H9 (cell line): ENCODE measurements around the gene RPP30. TPM values are rescaled to one million over a fixed set of nuclear protein-coding genes. Genes with fewer than 3 reads are reported as not detected.

Source experiments
- DNase-seq: peaks from one replicate; pipeline ENCODE4 v3.0.0-alpha.2; 2017
- H2AFZ ChIP-seq: one replicate; pipeline ENCODE4 v1.6.1; 2013; ENCODE audit warnings: mild to moderate bottlenecking, low read length, control low read depth, moderate library complexity
- H2AK5ac ChIP-seq: 2 replicates; pipeline ENCODE4 v1.6.1; 2013; ENCODE audit warnings: low read length, control low read depth, mixed read lengths; ENCODE audit not compliant: insufficient read length
- H2BK120ac ChIP-seq: one replicate; pipeline ENCODE4 v1.6.1; 2013; ENCODE audit warnings: low read depth, mild to moderate bottlenecking, low read length, control low read depth, inconsistent platforms; ENCODE audit not compliant: poor library complexity, severe bottlenecking
- H2BK12ac ChIP-seq: 2 replicates; pipeline ENCODE4 v1.6.1; 2013; ENCODE audit warnings: low read length, control low read depth, mixed read lengths, low read depth; ENCODE audit not compliant: insufficient read length
- H2BK15ac ChIP-seq: 2 replicates; pipeline ENCODE4 v1.6.1; 2013; ENCODE audit warnings: low read depth, low read length, control low read depth
- H2BK20ac ChIP-seq: one replicate; pipeline ENCODE4 v1.6.1; 2013; ENCODE audit warnings: low read depth, mild to moderate bottlenecking, low read length, control low read depth, inconsistent platforms; ENCODE audit not compliant: poor library complexity, severe bottlenecking
- H2BK5ac ChIP-seq: 2 replicates; pipeline ENCODE4 v1.6.1; 2013; ENCODE audit warnings: low read length, control low read depth, mixed read lengths; ENCODE audit not compliant: insufficient read length
- H3K14ac ChIP-seq: 2 replicates; pipeline ENCODE4 v1.6.1; 2013; ENCODE audit warnings: low read length, control low read depth; ENCODE audit not compliant: insufficient read depth
- H3K18ac ChIP-seq: 2 replicates; pipeline ENCODE4 v1.6.1; 2013; ENCODE audit warnings: low read depth, mild to moderate bottlenecking, mixed read lengths, low read length, control low read depth; ENCODE audit not compliant: insufficient read length
- H3K23ac ChIP-seq: 2 replicates; pipeline ENCODE4 v1.6.1; 2013; ENCODE audit warnings: low read length, control low read depth, mixed read lengths, low read depth; ENCODE audit not compliant: insufficient read length
- H3K23me2 ChIP-seq: 2 replicates; pipeline ENCODE4 v1.6.1; 2013; ENCODE audit warnings: low read depth, mild to moderate bottlenecking, mixed read lengths, low read length, control low read depth; ENCODE audit not compliant: insufficient read length, poor library complexity, severe bottlenecking
- H3K27ac ChIP-seq: 2 replicates; pipeline ENCODE4 v1.5.1; 2013; ENCODE audit warnings: low read length, control low read depth, mixed read lengths, low read depth; ENCODE audit not compliant: insufficient read length
- H3K27me3 ChIP-seq: 2 replicates; pipeline ENCODE4 v1.6.1; 2013; ENCODE audit warnings: low read length, control low read depth, inconsistent platforms; ENCODE audit not compliant: insufficient read depth
- H3K4ac ChIP-seq: 2 replicates; pipeline ENCODE4 v1.6.1; 2013; ENCODE audit warnings: low read depth, mild to moderate bottlenecking, control low read depth, inconsistent platforms, low read length, moderate library complexity
- H3K4me1 ChIP-seq: 2 replicates; pipeline ENCODE4 v1.6.1; 2013; ENCODE audit warnings: low read length, control low read depth, inconsistent platforms; ENCODE audit not compliant: insufficient read depth
- H3K4me2 ChIP-seq: 2 replicates; pipeline ENCODE4 v1.6.1; 2013; ENCODE audit warnings: low read length, control low read depth, mixed read lengths; ENCODE audit not compliant: insufficient read length, insufficient read depth
- H3K56ac ChIP-seq: 2 replicates; pipeline ENCODE4 v1.6.1; 2013; ENCODE audit warnings: low read depth, mild to moderate bottlenecking, mixed read lengths, low read length, control low read depth; ENCODE audit not compliant: insufficient read length
- H3K79me1 ChIP-seq: 2 replicates; pipeline ENCODE4 v1.6.1; 2013; ENCODE audit warnings: low read depth, mild to moderate bottlenecking, moderate library complexity, low read length, control low read depth, inconsistent platforms; ENCODE audit not compliant: insufficient read depth, poor library complexity, severe bottlenecking
- H3K79me2 ChIP-seq: 2 replicates; pipeline ENCODE4 v1.6.1; 2013; ENCODE audit warnings: low read length, control low read depth, inconsistent platforms; ENCODE audit not compliant: insufficient read depth
- H3K9ac ChIP-seq: 2 replicates; pipeline ENCODE4 v1.6.1; 2013; ENCODE audit warnings: low read length, control low read depth, mixed read lengths; ENCODE audit not compliant: insufficient read length; ENCODE audit errors: extremely low read depth
- H3K9me3 ChIP-seq: one replicate; pipeline ENCODE4 v1.6.1; 2013; ENCODE audit warnings: low read depth, low read length, inconsistent platforms; ENCODE audit not compliant: control insufficient read depth
- H3T11ph ChIP-seq: one replicate; pipeline ENCODE4 v1.6.1; 2013; ENCODE audit warnings: mild to moderate bottlenecking, low read length, control low read depth, inconsistent platforms
- H4K20me1 ChIP-seq: one replicate; pipeline ENCODE4 v1.6.1; 2013; ENCODE audit not compliant: control insufficient read depth, insufficient read length, insufficient read depth
- H4K5ac ChIP-seq: 2 replicates; pipeline ENCODE4 v1.6.1; 2013; ENCODE audit warnings: low read depth, mild to moderate bottlenecking, mixed read lengths, low read length, control low read depth; ENCODE audit not compliant: insufficient read length
- H4K8ac ChIP-seq: replicated peaks from 2 replicates; pipeline ENCODE4 v1.6.1; 2013; ENCODE audit warnings: low read length, control low read depth, mixed read lengths, low read depth; ENCODE audit not compliant: insufficient read length
- H4K91ac ChIP-seq: 2 replicates; pipeline ENCODE4 v1.6.1; 2013; ENCODE audit warnings: low read depth, mild to moderate bottlenecking, moderate library complexity, mixed read lengths, low read length, control low read depth; ENCODE audit not compliant: insufficient read length
- H3K27ac Mint-ChIP-seq, 3 experiments: 2 replicates in 2 of 3; 3 replicates in 1 of 3; pipeline ENCODE4 v1.8.0; 2020 to 2021; ENCODE audit warnings: mixed read lengths in 3 of 3, mild to moderate bottlenecking in 1 of 3, moderate library complexity in 1 of 3
- H3K27me3 Mint-ChIP-seq: 2 replicates; pipeline ENCODE4 v1.8.0; 2021; ENCODE audit warnings: low read depth, mild to moderate bottlenecking, moderate library complexity, mixed read lengths
- H3K36me3 Mint-ChIP-seq, 3 experiments: 2 replicates in 2 of 3; 3 replicates in 1 of 3; pipeline ENCODE4 v1.8.0; 2020 to 2021; ENCODE audit warnings: low read depth in 3 of 3, mixed read lengths in 3 of 3; ENCODE audit not compliant: insufficient read depth in 1 of 3
- H3K4me1 Mint-ChIP-seq, 2 experiments: 2 replicates each; pipeline ENCODE4 v1.8.0; 2020; ENCODE audit warnings: mixed read lengths in 2 of 2
- H3K4me3 Mint-ChIP-seq, 2 experiments: 2 replicates in 1 of 2; 3 replicates in 1 of 2; pipeline ENCODE4 v1.8.0; 2020 to 2021; ENCODE audit warnings: mild to moderate bottlenecking in 2 of 2, mixed read lengths in 2 of 2, moderate library complexity in 1 of 2
- H3K9me3 Mint-ChIP-seq, 2 experiments: 2 replicates in 1 of 2; 3 replicates in 1 of 2; pipeline ENCODE4 v1.8.0; 2020; ENCODE audit warnings: mild to moderate bottlenecking in 2 of 2, mixed read lengths in 2 of 2, moderate library complexity in 1 of 2
- CTCF ChIP-seq: fragments of 200-600 bp; sonication (generic); conservative IDR thresholded peaks from 3 replicates; pipeline ENCODE4 v1.8.0; 2021; ENCODE audit warnings: antibody characterized with exemption, mild to moderate bottlenecking
- WGBS: extraction: QIAGEN DNeasy Blood & Tissue Kit; methylation state at CpG from one replicate; pipeline ENCODE4 v1.1.7; 2013; ENCODE audit warnings: missing lambda C conversion rate, low lambda C conversion rate, mixed read lengths; ENCODE audit not compliant: insufficient read length; ENCODE audit errors: extremely low coverage; 5-methylcytosine and 5-hydroxymethylcytosine counted together
- total RNA-seq: library from RNA; stranded (reverse); gene quantifications from 2 replicates; pipeline ENCODE4 v1.2.1, GENCODE V29; 2021

Gene RPP30
- total RNA-seq, 1 experiment from 2014 or later = 77.7 TPM

GRCh38 chr10:90915766-90916075 is 43.9 kb downstream of the RPP30 start:
- no peak for TF ChIP-seq CTCF
- H3K9me3 ChIP-seq = no peaks in the 10 kb centered on the region
- no peak overlapping the region for H3K56ac ChIP-seq
- no peaks in the 10 kb centered on the region for H4K20me1 ChIP-seq
- DNase-seq = no peak
- Mint-ChIP-seq H3K27ac (no peak overlapping the region), H3K4me1 (peaks cover 20 to 24% of the 10 kb centered on the region in 2 experiments), H3K4me3 (no peak overlapping the region), H3K9me3 (no peaks in the 10 kb centered on the region; a peak in 1 of 5 replicates), H3K27me3 (peaks cover 95% of the 10 kb centered on the region), H3K36me3 (no peaks in the 10 kb centered on the region)
- H2BK15ac ChIP-seq = no peak overlapping the region
- H3K18ac ChIP-seq = no peak overlapping the region
- H3K27me3 ChIP-seq = peaks cover 56% of the 10 kb centered on the region
- no peak overlapping the region for H2AK5ac ChIP-seq
- no peak overlapping the region for H2BK12ac ChIP-seq
- H3K23ac ChIP-seq = no peak overlapping the region
- no peaks in the 10 kb centered on the region for H3K23me2 ChIP-seq
- H2BK5ac ChIP-seq = no peak overlapping the region
- no peak overlapping the region for H2BK20ac ChIP-seq
- H3K27ac ChIP-seq = no peak overlapping the region
- no peak overlapping the region for H2AFZ ChIP-seq
- H4K8ac ChIP-seq = no peak overlapping the region
- no peak overlapping the region for H4K5ac ChIP-seq
- H3T11ph ChIP-seq = no peak overlapping the region
- H4K91ac ChIP-seq = no peak overlapping the region
- H3K4me2 ChIP-seq = no peak overlapping the region
- no peak overlapping the region for H3K4ac ChIP-seq
- H3K4me1 ChIP-seq = no peaks in the 10 kb centered on the region
- no peaks in the 10 kb centered on the region for H3K79me1 ChIP-seq
- H2BK120ac ChIP-seq = no peak overlapping the region
- WGBS = no CpG with 5 or more reads among the region's 11 CpGs
- no peak overlapping the region for H3K9ac ChIP-seq
- H3K79me2 ChIP-seq = no peaks in the 10 kb centered on the region
- H3K14ac ChIP-seq = no peak overlapping the region
